K562 (cell line): ENCODE measurements around the gene RHOV. TPM values are rescaled to one million over a fixed set of nuclear protein-coding genes. Genes with fewer than 3 reads are reported as not detected.

ENCODE experiments used
- ATAC-seq: fragments of 200-7000 bp; cut with Tn5 transposase; 3 replicates; pipeline ENCODE4 v1.9.1; 2020; ENCODE audit warnings: moderate library complexity
- BruUV-seq: library from RNA; stranded (reverse); fragments of 400-500 nt; replicated peaks from 2 replicates; lab custom pipeline; 2021; lab: Mats Ljungman, UMichigan
- CTCF ChIA-PET: fragments of 300-600 bp; formaldehyde crosslinking; extraction: SDS; loops from one replicate; lab custom pipeline; 2021; ENCODE audit warnings: low intra/inter-chr PET ratio; lab: Yijun Ruan, JAX
- POLR2A ChIA-PET: fragments of 300-600, 350-650 bp; sonication (Branson Sonifier 250); formaldehyde crosslinking; extraction: SDS; loops from one replicate; lab custom pipeline; 2021; ENCODE audit warnings: antibody characterized with exemption, inconsistent platforms; lab: Yijun Ruan, JAX
- DNase-seq, 4 experiments: peaks; one replicate each; pipeline versions ENCODE4 v3.0.0 to v3.0.0-alpha.2; 2011 to 2018; ENCODE audit warnings: low spot score in 3 of 4, mixed read lengths in 3 of 4; ENCODE audit errors: extremely low read depth in 1 of 4
- FAIRE-seq: peaks from 2 replicates; lab custom pipeline; 2011; peaks lifted over from hg19 to GRCh38; lab: Jason Lieb, UNC
- H2AFZ ChIP-seq: 2 replicates; pipeline ENCODE4 v1.6.0; 2011; ENCODE audit warnings: low read depth, low read length, control low read depth, inconsistent platforms
- H3K27ac ChIP-seq: fragments of 200-600 bp; 3 replicates; pipeline ENCODE4 v1.8.0; 2011; ENCODE audit warnings: low read depth, mild to moderate bottlenecking, control low read depth, inconsistent platforms, low read length, moderate library complexity, mixed read lengths; ENCODE audit errors: extremely low read depth
- H3K27me3 ChIP-seq, 2 experiments: fragments of 300-600 bp in 1 of 2; 2 replicates in 1 of 2; 3 replicates in 1 of 2; pipeline versions ENCODE4 v1.6.0 to v1.8.0; 2011; ENCODE audit warnings: inconsistent platforms in 2 of 2, low read length in 2 of 2, mild to moderate bottlenecking in 1 of 2, mixed read lengths in 1 of 2, moderate library complexity in 1 of 2; ENCODE audit not compliant: control insufficient read depth in 2 of 2, insufficient read depth in 2 of 2
- H3K36me3 ChIP-seq: fragments of 300-600 bp; 3 replicates; pipeline ENCODE4 v1.8.0; 2011; ENCODE audit warnings: mild to moderate bottlenecking, low read length, inconsistent platforms; ENCODE audit not compliant: control insufficient read depth, insufficient read depth
- H3K4me1 ChIP-seq, 2 experiments: fragments of 200-600 bp in 1 of 2; replicated peaks in 1 of 2; 2 replicates in 1 of 2; 3 replicates in 1 of 2; pipeline versions ENCODE4 v1.5.1 to v1.8.0; 2011; ENCODE audit warnings: inconsistent platforms in 2 of 2, low read length in 2 of 2, mild to moderate bottlenecking in 1 of 2, mixed read lengths in 1 of 2, moderate library complexity in 1 of 2; ENCODE audit not compliant: control insufficient read depth in 2 of 2, insufficient read depth in 2 of 2
- H3K4me2 ChIP-seq: 2 replicates; pipeline ENCODE4 v1.6.1; 2011; ENCODE audit warnings: low read length, control low read depth, inconsistent platforms, mixed read lengths; ENCODE audit not compliant: insufficient read depth
- H3K4me3 ChIP-seq: fragments of 200-600 bp; sonication (generic), shearing (Covaris generic); 2 replicates; pipeline ENCODE4 v1.5.1; 2016; ENCODE audit warnings: control low read depth, inconsistent platforms
- H3K79me2 ChIP-seq: fragments of 200-600 bp; 3 replicates; pipeline ENCODE4 v1.8.0; 2011; ENCODE audit warnings: low read length, inconsistent platforms; ENCODE audit not compliant: control insufficient read depth, insufficient read depth
- H3K9ac ChIP-seq, 2 experiments: 2 replicates each; pipeline versions ENCODE4 v1.6.0 to v1.6.1; 2011; ENCODE audit warnings: low read depth in 2 of 2, low read length in 2 of 2, control low read depth in 1 of 2, inconsistent platforms in 1 of 2, mild to moderate bottlenecking in 1 of 2, mixed read lengths in 1 of 2; ENCODE audit not compliant: insufficient read depth in 1 of 2
- H3K9me1 ChIP-seq: one replicate; pipeline ENCODE4 v1.6.0; 2011; ENCODE audit warnings: inconsistent platforms, mild to moderate bottlenecking, low read length, moderate library complexity; ENCODE audit not compliant: control insufficient read depth, insufficient read depth
- H3K9me3 ChIP-seq: replicated peaks from 2 replicates; pipeline ENCODE4 v1.5.1; 2011; ENCODE audit warnings: low read depth, low read length, inconsistent platforms; ENCODE audit not compliant: control insufficient read depth, insufficient read depth
- H4K20me1 ChIP-seq: replicated peaks from 2 replicates; pipeline ENCODE4 v1.6.1; 2011; ENCODE audit warnings: low read length, inconsistent platforms, mixed read lengths; ENCODE audit not compliant: control insufficient read depth, insufficient read depth
- CHCHD3 ChIP-seq: fragments of 250-450 bp; sonication (Bioruptor Pico); IDR thresholded peaks from 2 replicates; pipeline ENCODE4 v2.1.2; 2022; ENCODE audit warnings: mild to moderate bottlenecking
- CREB1 ChIP-seq, 2 experiments: sonication (generic) in 1 of 2; formaldehyde crosslinking in 1 of 2; IDR thresholded peaks; 2 replicates each; pipeline versions ENCODE4 v1.6.1 to v1.8.0; 2012 to 2022; ENCODE audit warnings: inconsistent platforms in 1 of 2, mild to moderate bottlenecking in 1 of 2, missing genetic modification reagents in 1 of 2, moderate library complexity in 1 of 2
- DACH1 ChIP-seq: fragments of 450-650 bp; IDR thresholded peaks from 2 replicates; pipeline ENCODE4 v1.6.1; 2018; ENCODE audit not compliant: partially characterized antibody
- EP400 ChIP-seq: fragments of 450-650 bp; IDR thresholded peaks from 2 replicates; pipeline ENCODE4 v1.6.1; 2017; ENCODE audit warnings: antibody characterized with exemption, mild to moderate bottlenecking, moderate library complexity
- ETV1 ChIP-seq: fragments of 450-650 bp; conservative IDR thresholded peaks from 2 replicates; pipeline ENCODE4 v1.6.1; 2016; ENCODE audit warnings: missing genetic modification characterization, control low read depth, low read depth, missing compliant biosample characterization
- KHSRP ChIP-seq: fragments of 450-650 bp; IDR thresholded peaks from 2 replicates; pipeline ENCODE4 v1.6.1; 2017
- NCOA4 ChIP-seq: fragments of 450-650 bp; IDR thresholded peaks from 2 replicates; pipeline ENCODE4 v1.6.1; 2018; ENCODE audit warnings: mild to moderate bottlenecking; ENCODE audit not compliant: partially characterized antibody
- NFE2 ChIP-seq: IDR thresholded peaks from 2 replicates; pipeline ENCODE4 v1.6.1; 2014; ENCODE audit warnings: antibody characterized with exemption, low read depth
- NFYB ChIP-seq: IDR thresholded peaks from 2 replicates; pipeline ENCODE4 v1.6.1; 2011; ENCODE audit warnings: mild to moderate bottlenecking, moderate library complexity; ENCODE audit not compliant: insufficient read length; ENCODE audit errors: extremely low read depth
- NR2C2 ChIP-seq, 2 experiments: fragments of 200-800 bp in 1 of 2; sonication (Bioruptor generic) in 1 of 2; sonication (generic) in 1 of 2; formaldehyde crosslinking in 1 of 2; IDR thresholded peaks; 2 replicates each; pipeline versions ENCODE4 v1.6.1 to v1.8.0; 2016 to 2022; ENCODE audit warnings: mild to moderate bottlenecking in 1 of 2, missing compliant biosample characterization in 1 of 2, missing genetic modification characterization in 1 of 2, missing genetic modification reagents in 1 of 2
- RBM39 ChIP-seq: fragments of 200-400 bp; formaldehyde crosslinking; optimal IDR thresholded peaks from 2 replicates; pipeline ENCODE3; 2018; ENCODE audit warnings: low read depth, low read length
- SETDB1 ChIP-seq: IDR thresholded peaks from one replicate; pipeline ENCODE4 v1.6.1; 2012; ENCODE audit warnings: low read length, control low read depth, inconsistent platforms
- SNRNP70 ChIP-seq: fragments of 200-400 bp; formaldehyde crosslinking; optimal IDR thresholded peaks from 2 replicates; pipeline ENCODE3; 2017; ENCODE audit warnings: low read depth, low read length
- TCF7L2 ChIP-seq: fragments of 150-350 bp; IDR thresholded peaks from 2 replicates; pipeline ENCODE4 v1.6.1; 2016; ENCODE audit warnings: low read depth, mild to moderate bottlenecking, low read length, moderate library complexity
- TCFL5 ChIP-seq: fragments of 250-450 bp; sonication (Bioruptor Pico); conservative IDR thresholded peaks from 2 replicates; pipeline ENCODE4 v1.6.1; 2021; ENCODE audit warnings: mild to moderate bottlenecking, moderate library complexity, matching md5 sums
- ZNF184 ChIP-seq: sonication (generic); formaldehyde crosslinking; IDR thresholded peaks from 2 replicates; pipeline ENCODE4 v1.5.0; 2020; ENCODE audit warnings: missing genetic modification reagents
- ZNF232 ChIP-seq: sonication (generic); formaldehyde crosslinking; IDR thresholded peaks from 2 replicates; pipeline ENCODE4 v1.8.0; 2022; ENCODE audit warnings: mild to moderate bottlenecking, missing genetic modification reagents
- WGBS: fragments of 100-300 bp; shearing (Covaris generic); methylation state at CpG from one replicate; pipeline ENCODE4 v1.1.6; 2016; ENCODE audit warnings: low coverage, mixed read lengths; ENCODE audit not compliant: insufficient coverage; ENCODE audit errors: missing lambda C conversion rate; 5-methylcytosine and 5-hydroxymethylcytosine counted together
- in situ Hi-C: fragments of 300-500 bp; cut with MboI; formaldehyde crosslinking; loops from 4 replicates; pipeline ENCODE4 v1.15.0; 2018; ENCODE audit warnings: inconsistent platforms, mixed read lengths
- intact Hi-C: fragments of 100-400 bp; cut with micrococcal nuclease; formaldehyde crosslinking; loops from 2 replicates; pipeline ENCODE4 v1.14.2; 2022
- polyA plus RNA-seq, 8 experiments: library from polyadenylated mRNA; depleted of rRNA in 4 of 8; stranded (reverse) in 5 of 8; unstranded in 3 of 8; fragments of >200 nt; fragmentation: Nextera tagmentation in 2 of 8; fragmentation: Illumina TruSeq in 1 of 8; extraction: Ambion mirVana in 2 of 8; extraction: Trizol in 1 of 8; gene quantifications; 2 replicates each; pipeline versions ENCODE4 v1.2.1 to v1.2.3, GENCODE V29; 2011 to 2014; ENCODE audit warnings: inconsistent platforms in 1 of 8, missing spikeins in 1 of 8
- total RNA-seq, 7 experiments: library from RNA; depleted of rRNA in 6 of 7; stranded (reverse); fragments of >200 nt in 6 of 7; fragmentation: Illumina TruSeq in 2 of 7; extraction: Trizol in 2 of 7; gene quantifications; 2 replicates each; pipeline versions ENCODE4 v1.2.1 to v1.2.3, GENCODE V29; 2011 to 2021; ENCODE audit warnings: low replicate concordance in 1 of 7
- TF ChIP-seq, protein P1 (sequence below): fragments of 450-650 bp; IDR thresholded peaks from 2 replicates; pipeline ENCODE4 v1.6.1; 2016; ENCODE audit warnings: antibody characterized with exemption
- TF ChIP-seq, protein P2 (sequence below): fragments of 450-650 bp; formaldehyde crosslinking; conservative IDR thresholded peaks from 2 replicates; pipeline ENCODE4 v1.4.0; 2022; ENCODE audit warnings: mild to moderate bottlenecking, missing genetic modification characterization

RHOV gene
- total and polyA plus RNA-seq, 9 of the 15 experiments (the other 6 are each of a cell fraction or from before 2014, with no cell fraction given), result 0.08 to 2.0 (median 1.1) TPM

DNA sequence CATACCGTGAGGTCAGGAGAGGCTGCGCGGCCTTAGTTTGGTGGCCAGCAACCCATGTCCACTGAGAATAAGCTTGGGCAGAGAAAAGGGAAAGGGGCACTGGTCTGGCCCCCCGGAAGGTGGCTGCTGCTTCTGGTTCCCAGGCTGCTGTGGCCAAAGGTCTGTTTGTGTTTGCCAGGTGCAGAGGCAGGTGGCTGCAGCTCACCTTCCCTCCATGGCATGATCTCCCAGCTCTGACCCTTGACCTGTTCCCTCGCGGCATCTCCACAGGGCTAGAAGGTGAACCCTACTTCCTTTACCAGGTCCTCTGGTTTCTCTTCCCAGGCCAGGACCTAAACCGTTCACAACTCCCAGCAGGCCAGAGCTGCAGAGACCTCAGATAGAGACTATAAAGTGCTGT, 34.1 kb upstream of the RHOV start:
- H2AFZ ChIP-seq, result no peak overlapping the region
- peaks cover 11 to 23% of the 10 kb centered on the region in 2 experiments; a peak in 4 of 5 replicates for H3K4me1 ChIP-seq
- no peak for FAIRE-seq

More for the DNA sequence above, 34.1 kb upstream of the RHOV start:
- POLR2A ChIA-PET, result interaction anchor here (1.1 to 1.7 kb wide), 4 partner anchors 8 to 209 kb away, joined by 3 to 10 read pairs (median 7); no protein-coding TSS in a partner anchor
- no peak for TF ChIP-seq KHSRP
- TF ChIP-seq ETV1 (tag), result no peak
- TF ChIP-seq CHCHD3 (CRISPR knock-in tag), result no peak
- no peak for TF ChIP-seq RBM39
- TF ChIP-seq ZNF184 (CRISPR knock-in tag), result no peak
- no peak for TF ChIP-seq SETDB1
- TF ChIP-seq CREB1 (IDR thresholded peaks at IDR 0.05), result no peak
- no peak for TF ChIP-seq CREB1 (CRISPR knock-in tag; IDR thresholded peaks at IDR 0.05)
- TF ChIP-seq NFYB, result no peak
- no peak for TF ChIP-seq NFE2
- TF ChIP-seq, protein P1, sequence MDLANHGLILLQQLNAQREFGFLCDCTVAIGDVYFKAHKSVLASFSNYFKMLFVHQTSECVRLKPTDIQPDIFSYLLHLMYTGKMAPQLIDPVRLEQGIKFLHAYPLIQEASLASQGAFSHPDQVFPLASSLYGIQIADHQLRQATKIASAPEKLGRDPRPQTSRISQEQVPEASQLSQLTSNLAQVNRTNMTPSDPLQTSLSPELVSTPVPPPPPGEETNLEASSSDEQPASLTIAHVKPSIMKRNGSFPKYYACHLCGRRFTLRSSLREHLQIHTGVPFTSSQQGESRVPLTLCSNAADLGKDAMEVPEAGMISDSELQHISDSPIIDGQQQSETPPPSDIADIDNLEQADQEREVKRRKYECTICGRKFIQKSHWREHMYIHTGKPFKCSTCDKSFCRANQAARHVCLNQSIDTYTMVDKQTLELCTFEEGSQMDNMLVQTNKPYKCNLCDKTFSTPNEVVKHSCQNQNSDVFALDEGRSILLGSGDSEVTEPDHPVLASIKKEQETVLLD, result no peak
- TF ChIP-seq TCFL5 (CRISPR knock-in tag), result no peak
- no peak for TF ChIP-seq NCOA4
- TF ChIP-seq NR2C2 (CRISPR knock-in tag; IDR thresholded peaks at IDR 0.05), result no peak
- no peak for TF ChIP-seq NR2C2 (tag; IDR thresholded peaks at IDR 0.05)
- no peak for TF ChIP-seq EP400
- no peak for TF ChIP-seq TCF7L2
- TF ChIP-seq, protein P2, sequence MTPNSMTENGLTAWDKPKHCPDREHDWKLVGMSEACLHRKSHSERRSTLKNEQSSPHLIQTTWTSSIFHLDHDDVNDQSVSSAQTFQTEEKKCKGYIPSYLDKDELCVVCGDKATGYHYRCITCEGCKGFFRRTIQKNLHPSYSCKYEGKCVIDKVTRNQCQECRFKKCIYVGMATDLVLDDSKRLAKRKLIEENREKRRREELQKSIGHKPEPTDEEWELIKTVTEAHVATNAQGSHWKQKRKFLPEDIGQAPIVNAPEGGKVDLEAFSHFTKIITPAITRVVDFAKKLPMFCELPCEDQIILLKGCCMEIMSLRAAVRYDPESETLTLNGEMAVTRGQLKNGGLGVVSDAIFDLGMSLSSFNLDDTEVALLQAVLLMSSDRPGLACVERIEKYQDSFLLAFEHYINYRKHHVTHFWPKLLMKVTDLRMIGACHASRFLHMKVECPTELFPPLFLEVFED (CRISPR knock-in tag), result no peak
- no peak for TF ChIP-seq DACH1
- TF ChIP-seq ZNF232 (CRISPR knock-in tag), result no peak
- TF ChIP-seq SNRNP70, result no peak
- TF ChIP-seq, all 486 proteins: peak for 0
- Histone ChIP-seq H4K20me1 (peaks cover 20% of the 10 kb centered on the region; the same call in 1 of the 2 replicates), H3K27me3 (no peaks in the 10 kb centered on the region), H3K9me3 (no peaks in the 10 kb centered on the region), H3K79me2 (no peaks in the 10 kb centered on the region), H3K27ac (no peak overlapping the region), H3K9me1 (no peaks in the 10 kb centered on the region), H3K9ac (0 out of 4 replicates have a peak overlapping the region, but pooled peaks of 1 of the 2 experiments have one; percentile 43), H3K36me3 (peaks cover 13% of the 10 kb centered on the region; the same call in 2 of the 3 replicates), H3K4me2 (no peak overlapping the region), H3K4me3 (no peak overlapping the region)
- DNase-seq (no peak), ATAC-seq (no peak)
- BruUV-seq, result no TSS peak
- CTCF ChIA-PET, result no interaction called here
- intact Hi-C loops (loop anchor here (5.0 kb wide), 1 partner anchor 59 kb away; no protein-coding TSS in a partner anchor), in situ Hi-C loops (loop anchor here (5.0 kb wide), 1 partner anchor 114 kb away; no protein-coding TSS in a partner anchor)
- 90% methylated on average over 7 of the region's 7 CpGs for WGBS
